Measurements from ENCODE around the gene TGFBR3.

TGFBR3 gene

GRCh38 chr1:91885716-91886506 lies at the start of gene TGFBR3:
TSS of gene TGFBR3 (minus strand) at chr1:91886151. CDS start at chr1:91861531, 24,620 bp downstream.
- DNase-seq: no peak

- DNase-seq: no peak
Measured at GRCh38 chr1:91929250-91929649, 43.3 kb upstream of the TGFBR3 start.

GRCh38 chr1:91928026-91928425 lies 42.1 kb upstream of the TGFBR3 start:
- no peak for DNase-seq

GRCh38 chr1:91925644-91926435 lies 39.9 kb upstream of the TGFBR3 start:
- no peak for DNase-seq

GRCh38 chr1:91924146-91924545 lies 38.2 kb upstream of the TGFBR3 start:
- DNase-seq: no peak

GRCh38 chr1:91919962-91920361 lies 34.0 kb upstream of the TGFBR3 start:
- DNase-seq: no peak

GRCh38 chr1:91916811-91917460 lies 31.0 kb upstream of the TGFBR3 start:
- no peak for DNase-seq

GRCh38 chr1:91916046-91916445 lies 30.1 kb upstream of the TGFBR3 start:
- no peak for DNase-seq

- DNase-seq: no peak
Measured at GRCh38 chr1:91913018-91913417, 27.1 kb upstream of the TGFBR3 start.

GRCh38 chr1:91912266-91912665 lies 26.3 kb upstream of the TGFBR3 start:
- DNase-seq: no peak

- DNase-seq: no peak
Measured at GRCh38 chr1:91901231-91901630, 15.3 kb upstream of the TGFBR3 start.

- no peak for DNase-seq
Measured at GRCh38 chr1:91900562-91900961, 14.6 kb upstream of the TGFBR3 start.

GRCh38 chr1:91897016-91897415 lies 11.1 kb upstream of the TGFBR3 start:
- no peak for DNase-seq

GRCh38 chr1:91895832-91896556 lies 10.0 kb upstream of the TGFBR3 start:
- DNase-seq: no peak

GRCh38 chr1:91894036-91894761 lies 8.2 kb upstream of the TGFBR3 start:
- no peak for DNase-seq

- no peak for DNase-seq
Measured at GRCh38 chr1:91891969-91892368, 6.0 kb upstream of the TGFBR3 start.

- DNase-seq: no peak
Measured at GRCh38 chr1:91891454-91891853, 5.5 kb upstream of the TGFBR3 start.

- no peak for DNase-seq
Measured at GRCh38 chr1:91889717-91890459, 3.9 kb upstream of the TGFBR3 start.

GRCh38 chr1:91885213-91885715 lies 687 bp downstream of the TGFBR3 start:
- DNase-seq: no peak

GRCh38 chr1:91884459-91885212 lies 1.3 kb downstream of the TGFBR3 start:
- no peak for DNase-seq

GRCh38 chr1:91883470-91883869 lies 2.5 kb downstream of the TGFBR3 start:
- DNase-seq: no peak

Data from SHP77 treated with DMSO at 0.1 percent for 48 hours (cell line).